Esophagus squamous epithelium (tissue), 5 donors: ENCODE data around the gene FAM187B. TPM values are rescaled to one million over a fixed set of nuclear protein-coding genes. Genes with fewer than 3 reads are reported as not detected.

Source experiments
- DNase-seq: peaks from one replicate; lab custom pipeline; 2025; lab: John Stamatoyannopoulos, UW
- H3K27ac ChIP-seq, 4 donors: fragments of 200-600 bp; sonication (generic); one replicate each; pipeline ENCODE4 v1.5.1; 2016 to 2019; ENCODE audit warnings: mild to moderate bottlenecking in 1 of 4
- H3K27me3 ChIP-seq, 4 donors: fragments of 200-600 bp; sonication (generic); 1 replicate in 3 of 4; 2 replicates in 1 of 4; pipeline versions ENCODE4 v1.5.1 to v1.6.0; 2017 to 2021; ENCODE audit warnings: antibody characterized with exemption in 1 of 4
- H3K36me3 ChIP-seq, 3 donors: fragments of 200-600 bp; sonication (generic); one replicate each; pipeline ENCODE4 v1.5.1; 2016 to 2019
- H3K4me1 ChIP-seq, 3 donors: fragments of 200-600 bp; sonication (generic); one replicate each; pipeline ENCODE4 v1.5.1; 2017 to 2019
- H3K4me3 ChIP-seq, 4 donors: fragments of 200-600 bp; sonication (generic); 1 replicate in 3 of 4; 2 replicates in 1 of 4; pipeline ENCODE4 v1.5.1; 2016 to 2019; ENCODE audit warnings: mild to moderate bottlenecking in 2 of 4, moderate library complexity in 1 of 4
- H3K9me3 ChIP-seq, 3 donors: fragments of 200-600 bp; sonication (generic); one replicate each; pipeline ENCODE4 v1.5.1; 2016 to 2019
- POLR2A ChIP-seq, 4 donors: fragments of 450-650 bp; IDR thresholded peaks; one replicate each; pipeline ENCODE4 v1.6.1; 2017; ENCODE audit warnings: antibody characterized with exemption in 4 of 4, mild to moderate bottlenecking in 4 of 4, moderate library complexity in 3 of 4
- WGBS, 2 donors: methylation state at CpG; one replicate each; pipeline ENCODE4 v1.1.5; 2018; 5-methylcytosine and 5-hydroxymethylcytosine counted together
- intact Hi-C: fragments of 100-400 bp; cut with DNase I; formaldehyde crosslinking; loops from one replicate; pipeline ENCODE4 v1.15.0; 2022
- total RNA-seq, 4 donors: library from RNA; depleted of rRNA; stranded (reverse); fragments of >200 nt; gene quantifications; one replicate each; pipeline ENCODE4 v1.1.0, GENCODE V29; 2016
- TF ChIP-seq, protein P1 (sequence below), 6 experiments: fragments of 450-650 bp in 4 of 6; fragments of 200-600 bp in 2 of 6; sonication (generic) in 2 of 6; IDR thresholded peaks; one replicate each; pipeline ENCODE4 v1.5.1; 2016 to 2019; ENCODE audit warnings: antibody characterized with exemption in 6 of 6, mild to moderate bottlenecking in 4 of 6, moderate library complexity in 4 of 6
- donor health status: DM: yes; HTN: yes; CAD: no.

FAM187B gene
- total RNA-seq, result not detected

- Histone ChIP-seq H3K4me3 (no peak within 1 kb of the TSS), H3K4me1 (peaks cover 0 to 9% (median 0%) of the 10 kb centered on the region in 3 donors), H3K36me3 (no peaks in the 10 kb centered on the region), H3K9me3 (no peaks in the 10 kb centered on the region), H3K27ac (no peak within 1 kb of the TSS), H3K27me3 (no peaks in the 10 kb centered on the region)
- intact Hi-C loops, result no loop called here
- 87 to 88% methylated on average over 8 to 11 of the region's 14 CpGs for WGBS, 2 donors
- DNase-seq, result no peak
- no peak for TF ChIP-seq POLR2A (IDR thresholded peaks at IDR 0.05)
- TF ChIP-seq, protein P1, sequence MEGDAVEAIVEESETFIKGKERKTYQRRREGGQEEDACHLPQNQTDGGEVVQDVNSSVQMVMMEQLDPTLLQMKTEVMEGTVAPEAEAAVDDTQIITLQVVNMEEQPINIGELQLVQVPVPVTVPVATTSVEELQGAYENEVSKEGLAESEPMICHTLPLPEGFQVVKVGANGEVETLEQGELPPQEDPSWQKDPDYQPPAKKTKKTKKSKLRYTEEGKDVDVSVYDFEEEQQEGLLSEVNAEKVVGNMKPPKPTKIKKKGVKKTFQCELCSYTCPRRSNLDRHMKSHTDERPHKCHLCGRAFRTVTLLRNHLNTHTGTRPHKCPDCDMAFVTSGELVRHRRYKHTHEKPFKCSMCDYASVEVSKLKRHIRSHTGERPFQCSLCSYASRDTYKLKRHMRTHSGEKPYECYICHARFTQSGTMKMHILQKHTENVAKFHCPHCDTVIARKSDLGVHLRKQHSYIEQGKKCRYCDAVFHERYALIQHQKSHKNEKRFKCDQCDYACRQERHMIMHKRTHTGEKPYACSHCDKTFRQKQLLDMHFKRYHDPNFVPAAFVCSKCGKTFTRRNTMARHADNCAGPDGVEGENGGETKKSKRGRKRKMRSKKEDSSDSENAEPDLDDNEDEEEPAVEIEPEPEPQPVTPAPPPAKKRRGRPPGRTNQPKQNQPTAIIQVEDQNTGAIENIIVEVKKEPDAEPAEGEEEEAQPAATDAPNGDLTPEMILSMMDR (IDR thresholded peaks at IDR 0.05), result no peak
These were observed at the start of gene FAM187B for GRCh38 chr19:35228177-35228930. Gene FAM187B, minus strand, starts transcription at chr19:35228739. Its CDS starts 59 bp downstream, at chr19:35228680.

DNA sequence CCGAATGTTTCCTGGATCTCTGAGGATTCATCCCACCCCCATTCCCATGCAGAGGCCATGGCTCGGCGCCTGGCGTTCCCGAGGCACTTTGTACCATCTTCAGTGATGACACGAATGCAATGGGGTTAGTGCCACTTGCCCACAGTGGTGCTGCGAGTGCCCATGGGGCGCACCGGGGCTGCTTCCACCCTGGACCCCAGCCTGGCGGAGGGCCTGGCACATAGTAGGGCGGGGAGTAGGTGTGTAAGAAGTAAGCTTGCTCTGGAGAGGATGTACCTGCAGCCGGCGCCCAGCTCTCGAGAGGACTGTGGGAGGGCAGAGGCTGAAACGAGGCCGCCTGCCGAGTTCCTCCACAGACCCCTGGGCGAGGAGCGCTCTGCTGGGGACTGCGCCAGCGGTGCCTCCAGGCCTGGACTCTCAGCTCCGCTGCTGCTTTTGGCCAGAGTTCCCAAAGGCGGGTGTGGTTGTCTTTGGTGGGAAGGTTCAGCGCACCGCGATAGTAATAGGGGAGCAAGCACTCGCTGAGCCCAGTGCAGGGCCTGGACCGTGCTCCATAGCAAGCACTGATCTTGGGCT, 48.3 kb upstream of the FAM187B start:
- Histone ChIP-seq H3K27ac (no peak overlapping the region), H3K36me3 (peaks cover 27 to 85% (median 29%) of the 10 kb centered on the region in 3 donors), H3K9me3 (no peaks in the 10 kb centered on the region), H3K27me3 (no peaks in the 10 kb centered on the region), H3K4me3 (no peak overlapping the region), H3K4me1 (peaks cover 3 to 48% (median 3%) of the 10 kb centered on the region in 3 donors)
- WGBS, 2 donors, result 86 to 87% methylated on average over 5 to 13 of the region's 28 CpGs
- DNase-seq, result no peak
- intact Hi-C loops, result no loop called here
- TF ChIP-seq POLR2A (IDR thresholded peaks at IDR 0.05), result no peak
- TF ChIP-seq, protein P1 (IDR thresholded peaks at IDR 0.05), result no peak

DNA sequence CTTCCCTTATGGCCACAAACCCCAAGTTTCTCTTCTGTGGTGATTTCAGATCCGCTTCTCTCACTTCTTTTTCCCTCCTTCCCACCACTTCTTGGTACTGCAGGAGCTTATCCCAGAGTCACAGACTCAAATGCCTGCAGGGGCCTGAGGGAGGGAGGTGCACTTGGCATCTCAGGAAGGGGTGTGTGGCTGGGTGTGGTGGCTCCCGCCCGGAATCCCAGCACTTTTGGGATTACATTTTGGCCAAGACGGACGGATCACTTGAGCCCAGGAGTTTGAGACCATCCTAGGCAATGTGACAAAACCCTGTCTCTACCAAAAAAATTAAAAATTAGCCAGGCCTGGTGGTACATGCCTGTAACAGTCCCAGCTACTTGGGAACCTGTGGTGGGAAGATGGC, 45.8 kb upstream of the FAM187B start:
- 54 to 70% methylated on average over 5 of the region's 5 CpGs for WGBS, 2 donors
- H3K27ac ChIP-seq, result no peak overlapping the region
- peaks cover 4 to 49% (median 9%) of the 10 kb centered on the region in 3 donors for H3K4me1 ChIP-seq
- no peak overlapping the region for H3K4me3 ChIP-seq
- no peak for DNase-seq
- H3K27me3 ChIP-seq, result no peaks in the 10 kb centered on the region
- intact Hi-C loops, result loop anchor here (5.0 kb wide), 1 partner anchor 132 kb away; the partner anchor contains the start of gene FXYD7
- TF ChIP-seq, protein P1 (IDR thresholded peaks at IDR 0.05), result no peak
- TF ChIP-seq POLR2A (IDR thresholded peaks at IDR 0.05), result no peak
- no peaks in the 10 kb centered on the region for H3K9me3 ChIP-seq
- H3K36me3 ChIP-seq, result peaks cover 23 to 93% (median 46%) of the 10 kb centered on the region in 3 donors

- no peak overlapping the region for H3K4me3 ChIP-seq
- H3K9me3 ChIP-seq, result no peaks in the 10 kb centered on the region
- peaks cover 17 to 88% (median 42%) of the 10 kb centered on the region in 3 donors for H3K36me3 ChIP-seq
- no peak for TF ChIP-seq POLR2A (IDR thresholded peaks at IDR 0.05)
- TF ChIP-seq, protein P1 (IDR thresholded peaks at IDR 0.05), result no peak
- H3K4me1 ChIP-seq, result peaks cover 4 to 49% (median 9%) of the 10 kb centered on the region in 3 donors
- H3K27me3 ChIP-seq, result no peaks in the 10 kb centered on the region
- H3K27ac ChIP-seq, result no peak overlapping the region
- intact Hi-C loops, result loop anchor here (5.0 kb wide), 1 partner anchor 131 kb away; the partner anchor contains the start of gene FXYD7
- no peak for DNase-seq
- 62 to 63% methylated on average over 11 to 14 of the region's 14 CpGs for WGBS, 2 donors
These were observed 45.2 kb upstream of the FAM187B start for GRCh38 chr19:35273686-35274259.
